H1 (cell line): ENCODE measurements around the gene ARHGEF40. TPM values are rescaled to one million over a fixed set of nuclear protein-coding genes. Genes with fewer than 3 reads are reported as not detected.

Experiments
- CTCF ChIA-PET: fragments of 300-600 bp; sonication (Branson Sonifier 250); formaldehyde crosslinking; loops from one replicate; lab custom pipeline; 2021; ENCODE audit not compliant: partially characterized antibody; lab: Charles Lee
- POLR2A ChIA-PET: fragments of 300-600 bp; sonication (Branson Sonifier 250); formaldehyde crosslinking; loops from one replicate; lab custom pipeline; 2021; ENCODE audit warnings: inconsistent platforms; ENCODE audit not compliant: partially characterized antibody; lab: Charles Lee
- DNase-seq, 2 experiments: peaks; one replicate each; pipeline versions ENCODE4 v3.0.0 to v3.0.0-alpha.2; 2010 to 2022; ENCODE audit warnings: low spot score in 2 of 2, low read depth in 1 of 2, mixed read lengths in 1 of 2
- FAIRE-seq: peaks from 2 replicates; lab custom pipeline; 2011; peaks lifted over from hg19 to GRCh38; lab: Jason Lieb, UNC
- H2AFZ ChIP-seq: 2 replicates; pipeline ENCODE4 v1.8.1; 2012; ENCODE audit warnings: low read length, inconsistent platforms
- H2AK5ac ChIP-seq: 2 replicates; pipeline ENCODE4 v1.6.1; 2013; ENCODE audit warnings: low read depth, low read length
- H2BK120ac ChIP-seq: replicated peaks from 2 replicates; pipeline ENCODE3; 2013; ENCODE audit warnings: low read depth, low read length, inconsistent platforms
- H2BK12ac ChIP-seq: 2 replicates; pipeline ENCODE4 v1.6.1; 2013; ENCODE audit warnings: low read depth, low read length
- H2BK15ac ChIP-seq: 2 replicates; pipeline ENCODE4 v1.6.1; 2013; ENCODE audit warnings: low read length
- H2BK20ac ChIP-seq: 2 replicates; pipeline ENCODE4 v1.6.1; 2013; ENCODE audit warnings: low read length
- H2BK5ac ChIP-seq: 2 replicates; pipeline ENCODE4 v1.6.1; 2013; ENCODE audit warnings: low read depth, low read length
- H3K14ac ChIP-seq: 2 replicates; pipeline ENCODE4 v1.6.1; 2013; ENCODE audit warnings: inconsistent platforms; ENCODE audit not compliant: insufficient read length
- H3K18ac ChIP-seq: 2 replicates; pipeline ENCODE4 v1.6.1; 2013; ENCODE audit warnings: low read length; ENCODE audit errors: extremely low read depth
- H3K23ac ChIP-seq: 2 replicates; pipeline ENCODE4 v1.6.1; 2013; ENCODE audit warnings: inconsistent platforms; ENCODE audit not compliant: insufficient read length
- H3K23me2 ChIP-seq: 2 replicates; pipeline ENCODE4 v1.6.1; 2013; ENCODE audit warnings: low read depth, low read length
- H3K27ac ChIP-seq: 2 replicates; pipeline ENCODE4 v1.6.1; 2011; ENCODE audit warnings: low read depth, low read length, inconsistent platforms
- H3K27me3 ChIP-seq, 4 experiments: replicated peaks in 1 of 4; 1 replicate in 1 of 4; 2 replicates in 3 of 4; pipeline versions ENCODE4 v1.6.1 to v1.8.1; 2011 to 2013; ENCODE audit warnings: low read length in 3 of 4, mild to moderate bottlenecking in 3 of 4, inconsistent platforms in 2 of 4, mixed read lengths in 2 of 4, moderate library complexity in 1 of 4; ENCODE audit not compliant: control insufficient read depth in 3 of 4, insufficient read depth in 3 of 4; ENCODE audit errors: extremely low read depth in 1 of 4
- H3K36me3 ChIP-seq, 4 experiments: 2 replicates each; pipeline versions ENCODE4 v1.6.1 to v1.8.1; 2011 to 2013; ENCODE audit warnings: mild to moderate bottlenecking in 4 of 4, low read length in 3 of 4, moderate library complexity in 2 of 4, control low read depth in 1 of 4, inconsistent platforms in 1 of 4; ENCODE audit not compliant: insufficient read depth in 4 of 4, control insufficient read depth in 2 of 4
- H3K4ac ChIP-seq: replicated peaks from 2 replicates; pipeline ENCODE3; 2013; ENCODE audit warnings: low read length, low read depth, mixed read lengths, inconsistent platforms; ENCODE audit not compliant: insufficient read length
- H3K4me1 ChIP-seq, 4 experiments: replicated peaks in 1 of 4; 1 replicate in 1 of 4; 2 replicates in 3 of 4; pipeline versions ENCODE4 v1.6.1 to v1.8.1; 2011 to 2013; ENCODE audit warnings: low read length in 3 of 4, inconsistent platforms in 2 of 4, mixed read lengths in 1 of 4; ENCODE audit not compliant: insufficient read depth in 4 of 4, control insufficient read depth in 3 of 4
- H3K4me2 ChIP-seq, 2 experiments: 2 replicates each; pipeline versions ENCODE4 v1.6.1 to v1.8.1; 2011 to 2013; ENCODE audit warnings: low read depth in 2 of 2, low read length in 2 of 2, control low read depth in 1 of 2, inconsistent platforms in 1 of 2, mild to moderate bottlenecking in 1 of 2; ENCODE audit not compliant: insufficient read depth in 1 of 2
- H3K4me3 ChIP-seq, 4 experiments: fragments of 200-600, 300-600 bp in 1 of 4; sonication (generic), shearing (Covaris generic), sonication (Bioruptor Twin) in 1 of 4; 2 replicates each; pipeline versions ENCODE4 v1.5.1 to v1.8.1; 2011 to 2016; ENCODE audit warnings: low read length in 4 of 4, low read depth in 3 of 4, control low read depth in 2 of 4, inconsistent platforms in 2 of 4, mild to moderate bottlenecking in 2 of 4, mixed read lengths in 1 of 4, moderate library complexity in 1 of 4; ENCODE audit not compliant: insufficient read depth in 2 of 4; ENCODE audit errors: extremely low read depth in 1 of 4
- H3K56ac ChIP-seq: replicated peaks from 2 replicates; pipeline ENCODE3; 2013; ENCODE audit warnings: low read depth, mild to moderate bottlenecking, mixed read lengths, low read length, inconsistent platforms; ENCODE audit not compliant: insufficient read length
- H3K79me1 ChIP-seq: 2 replicates; pipeline ENCODE4 v1.6.1; 2013; ENCODE audit warnings: low read depth, low read length, control low read depth
- H3K79me2 ChIP-seq, 2 experiments: 2 replicates each; pipeline versions ENCODE4 v1.6.1 to v1.8.1; 2012 to 2013; ENCODE audit warnings: low read length in 2 of 2, mild to moderate bottlenecking in 2 of 2, inconsistent platforms in 1 of 2; ENCODE audit not compliant: insufficient read depth in 2 of 2, control insufficient read depth in 1 of 2
- H3K9ac ChIP-seq, 4 experiments: replicated peaks in 1 of 4; 1 replicate in 1 of 4; 2 replicates in 3 of 4; pipeline versions ENCODE4 v1.6.1 to v1.8.1; 2011 to 2013; ENCODE audit warnings: low read depth in 3 of 4, low read length in 3 of 4, control low read depth in 2 of 4, mild to moderate bottlenecking in 2 of 4, moderate library complexity in 2 of 4, inconsistent platforms in 1 of 4; ENCODE audit errors: extremely low read depth in 1 of 4
- H3K9me3 ChIP-seq, 2 experiments: 2 replicates each; pipeline versions ENCODE4 v1.6.1 to v1.8.1; 2012 to 2013; ENCODE audit warnings: mild to moderate bottlenecking in 2 of 2, moderate library complexity in 2 of 2, control low read depth in 1 of 2, inconsistent platforms in 1 of 2, low read depth in 1 of 2, low read length in 1 of 2, mixed read lengths in 1 of 2; ENCODE audit not compliant: insufficient read depth in 2 of 2
- H4K20me1 ChIP-seq, 2 experiments: replicated peaks in 1 of 2; 2 replicates each; pipeline versions ENCODE3 to v1.8.1; 2011 to 2013; ENCODE audit warnings: inconsistent platforms in 2 of 2, low read length in 2 of 2, mild to moderate bottlenecking in 1 of 2; ENCODE audit not compliant: insufficient read depth in 2 of 2, control insufficient read depth in 1 of 2
- H4K5ac ChIP-seq: 2 replicates; pipeline ENCODE4 v1.6.1; 2013; ENCODE audit warnings: low read length, low read depth, mixed read lengths, inconsistent platforms; ENCODE audit not compliant: insufficient read length
- H4K8ac ChIP-seq: 2 replicates; pipeline ENCODE4 v1.8.0; 2013; ENCODE audit warnings: mild to moderate bottlenecking, moderate library complexity, low read length, inconsistent platforms; ENCODE audit not compliant: insufficient read depth; ENCODE audit errors: extremely low read depth
- H4K91ac ChIP-seq: replicated peaks from 2 replicates; pipeline ENCODE3; 2013; ENCODE audit warnings: low read length, mixed read lengths, inconsistent platforms; ENCODE audit not compliant: insufficient read length
- ATF3 ChIP-seq: IDR thresholded peaks from 2 replicates; pipeline ENCODE4 v1.6.1; 2011; ENCODE audit warnings: low read depth, mild to moderate bottlenecking, low read length; ENCODE audit not compliant: insufficient read depth
- BCL11A ChIP-seq, 2 experiments: IDR thresholded peaks; one replicate each; pipeline ENCODE4 v1.6.1; 2011; ENCODE audit warnings: low read depth in 2 of 2, low read length in 2 of 2, mild to moderate bottlenecking in 2 of 2
- EGR1 ChIP-seq: IDR thresholded peaks from 2 replicates; pipeline ENCODE4 v1.6.1; 2011; ENCODE audit warnings: low read depth, low read length, borderline replicate concordance
- KDM1A ChIP-seq: fragments of 200-600, 300-600 bp; sonication (generic); IDR thresholded peaks from 2 replicates; pipeline ENCODE4 v1.7.1; 2016; ENCODE audit warnings: mild to moderate bottlenecking, low read length, borderline replicate concordance
- KDM4A ChIP-seq: IDR thresholded peaks from one replicate; pipeline ENCODE4 v1.7.1; 2012; ENCODE audit warnings: low read depth, mild to moderate bottlenecking, moderate library complexity, low read length, inconsistent platforms; ENCODE audit not compliant: severe bottlenecking
- NANOG ChIP-seq: IDR thresholded peaks from 2 replicates; pipeline ENCODE4 v1.6.1; 2011; ENCODE audit warnings: low read length, low read depth, mild to moderate bottlenecking, inconsistent platforms; ENCODE audit not compliant: insufficient read depth, poor library complexity, severe bottlenecking
- NRF1 ChIP-seq: IDR thresholded peaks from 2 replicates; pipeline ENCODE4 v1.6.1; 2011; ENCODE audit warnings: mild to moderate bottlenecking, low read depth, low read length, improper control_type of control experiment
- POU5F1 ChIP-seq: IDR thresholded peaks from 2 replicates; pipeline ENCODE4 v1.6.1; 2011; ENCODE audit warnings: low read depth, mild to moderate bottlenecking, low read length, moderate library complexity
- RFX5 ChIP-seq: IDR thresholded peaks from 2 replicates; pipeline ENCODE4 v1.6.1; 2011; ENCODE audit warnings: low read depth, low read length, improper control_type of control experiment, borderline replicate concordance
- SAP30 ChIP-seq: fragments of 300-600 bp; sonication (generic); IDR thresholded peaks from 2 replicates; pipeline ENCODE4 v1.7.1; 2012; ENCODE audit warnings: low read length, moderate library complexity, mild to moderate bottlenecking, inconsistent platforms; ENCODE audit not compliant: insufficient read depth, insufficient replicate concordance
- SRF ChIP-seq: IDR thresholded peaks from 2 replicates; pipeline ENCODE4 v1.6.1; 2011; ENCODE audit warnings: mild to moderate bottlenecking, low read depth, low read length, moderate library complexity
- WGBS, 2 experiments: shearing (Covaris generic) in 1 of 2; methylation state at CpG; one replicate each; pipeline versions ENCODE4 v1.1.6 to v1.1.7; 2013 to 2015; ENCODE audit warnings: low lambda C conversion rate in 2 of 2, mixed read lengths in 2 of 2, inconsistent platforms in 1 of 2, low coverage in 1 of 2, missing lambda C conversion rate in 1 of 2; ENCODE audit not compliant: insufficient replicate concordance in 2 of 2, insufficient coverage in 1 of 2, insufficient read length in 1 of 2; ENCODE audit errors: extremely low coverage in 1 of 2, missing lambda C conversion rate in 1 of 2; 5-methylcytosine and 5-hydroxymethylcytosine counted together
- polyA plus RNA-seq, 7 experiments: library from polyadenylated mRNA; depleted of rRNA in 3 of 7; stranded (reverse) in 5 of 7; unstranded in 2 of 7; fragments of >200 nt in 5 of 7; fragments of 200-250 nt in 2 of 7; gene quantifications; 1 replicate in 5 of 7; 2 replicates in 1 of 7; 4 replicates in 1 of 7; pipeline versions ENCODE4 v1.2.1 to v1.2.3, GENCODE V29; 2011 to 2013; ENCODE audit warnings: missing spikeins in 2 of 7, mixed read lengths in 2 of 7
- total RNA-seq: library from RNA; stranded (reverse); fragmentation: NEBNext Ultra II Directional; extraction: Animal tissue kit (Norgen Biotek cat#: 25700); gene quantifications from 2 replicates; pipeline ENCODE4 v1.2.1, GENCODE V29; 2021

The ARHGEF40 gene
- total and polyA plus RNA-seq, 2 of the 8 experiments (the other 6 are each of a cell fraction or from before 2014, with no cell fraction given): 53.1 to 101 TPM

- no peak within 1 kb of the TSS for H3K4ac ChIP-seq
- WGBS, 2 experiments: 80% methylated on average over 11 of the region's 11 CpGs; no CpG with 5 or more reads in 1 of the 2 experiments
- FAIRE-seq: no peak
- TF ChIP-seq KDM4A (no peak), NANOG (no peak), KDM1A (no peak), EGR1 (no peak), NRF1 (no peak), POU5F1 (no peak), ATF3 (no peak), SAP30 (no peak), BCL11A (IDR thresholded peaks at IDR 0.05; ENCODE audit: low read depth in 2 of 2, low read length in 2 of 2) (no peak), RFX5 (no peak), SRF (no peak)
Observed at GRCh38 chr14:21041676-21042433, 28.2 kb upstream of the ARHGEF40 start, which contains the start of gene RNASE7. TSS of gene RNASE7 (plus strand) at chr14:21042362. CDS start at chr14:21042993, 631 bp downstream.

More at GRCh38 chr14:21041676-21042433, 28.2 kb upstream of the ARHGEF40 start, which contains the start of gene RNASE7:
- DNase-seq: no peak
- H3K4me1 ChIP-seq: peaks cover 8 to 11% (median 10%) of the 10 kb centered on the region in 4 experiments; a peak in 6 of 7 replicates
- no peak within 1 kb of the TSS for H3K18ac ChIP-seq
- H3K79me1 ChIP-seq: no peaks in the 10 kb centered on the region
- H2AFZ ChIP-seq: no peak within 1 kb of the TSS
- H3K36me3 ChIP-seq: no peaks in the 10 kb centered on the region
- H4K20me1 ChIP-seq: no peaks in the 10 kb centered on the region
- H3K9me3 ChIP-seq: no peaks in the 10 kb centered on the region
- peaks cover 0 to 3% (median 0%) of the 10 kb centered on the region in 4 experiments; a peak in 1 of 7 replicates for H3K27me3 ChIP-seq
- no peak within 1 kb of the TSS for H2BK120ac ChIP-seq
- CTCF ChIA-PET: interaction anchor here (0.6 to 7.2 kb wide), 6 partner anchors 25 to 1901 kb away, joined by 3 to 371 read pairs (median 3); partner anchors contain the start of gene NDRG2
- no peaks in the 10 kb centered on the region for H3K79me2 ChIP-seq
- no peak within 1 kb of the TSS for H2BK20ac ChIP-seq
- H3K4me2 ChIP-seq: no peak within 1 kb of the TSS
- no peak within 1 kb of the TSS for H3K4me3 ChIP-seq
- no peak within 1 kb of the TSS for H4K8ac ChIP-seq
- H3K9ac ChIP-seq: no peak within 1 kb of the TSS
- H3K27ac ChIP-seq: no peak within 1 kb of the TSS
- H3K14ac ChIP-seq: no peak within 1 kb of the TSS
- H3K56ac ChIP-seq: no peak within 1 kb of the TSS
- no peak within 1 kb of the TSS for H2BK15ac ChIP-seq
- no peak within 1 kb of the TSS; the same call in 1 of the 2 replicates for H2AK5ac ChIP-seq
- H2BK5ac ChIP-seq: no peak within 1 kb of the TSS
- no peak within 1 kb of the TSS for H4K91ac ChIP-seq
- H4K5ac ChIP-seq: no peak within 1 kb of the TSS
- H3K23me2 ChIP-seq: peaks cover 2% of the 10 kb centered on the region; the same call in 1 of the 2 replicates
- no peak within 1 kb of the TSS for H3K23ac ChIP-seq
- POLR2A ChIA-PET: interaction anchor here (4.4 kb wide), 1 partner anchor 26 kb away, joined by 36 read pairs; no protein-coding TSS in a partner anchor
- H2BK12ac ChIP-seq: peak within 1 kb of the TSS; percentile 40
